GM21526 (cell line): ENCODE data around the gene ITIH1.
"Not testable (repeated sequence)": the region's sequence is repeated elsewhere in the genome, so short reads cannot be mapped to it uniquely, and the experiment has no call there.

ENCODE experiments used
- ATAC-seq: cut with Tn5 transposase; IDR thresholded peaks from one replicate; pipeline ENCODE4 v1.9.1; 2021; ENCODE audit warnings: moderate library complexity; ENCODE audit not compliant: unreplicated experiment, low FRiP score

Gene ITIH1, protein sequence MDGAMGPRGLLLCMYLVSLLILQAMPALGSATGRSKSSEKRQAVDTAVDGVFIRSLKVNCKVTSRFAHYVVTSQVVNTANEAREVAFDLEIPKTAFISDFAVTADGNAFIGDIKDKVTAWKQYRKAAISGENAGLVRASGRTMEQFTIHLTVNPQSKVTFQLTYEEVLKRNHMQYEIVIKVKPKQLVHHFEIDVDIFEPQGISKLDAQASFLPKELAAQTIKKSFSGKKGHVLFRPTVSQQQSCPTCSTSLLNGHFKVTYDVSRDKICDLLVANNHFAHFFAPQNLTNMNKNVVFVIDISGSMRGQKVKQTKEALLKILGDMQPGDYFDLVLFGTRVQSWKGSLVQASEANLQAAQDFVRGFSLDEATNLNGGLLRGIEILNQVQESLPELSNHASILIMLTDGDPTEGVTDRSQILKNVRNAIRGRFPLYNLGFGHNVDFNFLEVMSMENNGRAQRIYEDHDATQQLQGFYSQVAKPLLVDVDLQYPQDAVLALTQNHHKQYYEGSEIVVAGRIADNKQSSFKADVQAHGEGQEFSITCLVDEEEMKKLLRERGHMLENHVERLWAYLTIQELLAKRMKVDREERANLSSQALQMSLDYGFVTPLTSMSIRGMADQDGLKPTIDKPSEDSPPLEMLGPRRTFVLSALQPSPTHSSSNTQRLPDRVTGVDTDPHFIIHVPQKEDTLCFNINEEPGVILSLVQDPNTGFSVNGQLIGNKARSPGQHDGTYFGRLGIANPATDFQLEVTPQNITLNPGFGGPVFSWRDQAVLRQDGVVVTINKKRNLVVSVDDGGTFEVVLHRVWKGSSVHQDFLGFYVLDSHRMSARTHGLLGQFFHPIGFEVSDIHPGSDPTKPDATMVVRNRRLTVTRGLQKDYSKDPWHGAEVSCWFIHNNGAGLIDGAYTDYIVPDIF

DNA sequence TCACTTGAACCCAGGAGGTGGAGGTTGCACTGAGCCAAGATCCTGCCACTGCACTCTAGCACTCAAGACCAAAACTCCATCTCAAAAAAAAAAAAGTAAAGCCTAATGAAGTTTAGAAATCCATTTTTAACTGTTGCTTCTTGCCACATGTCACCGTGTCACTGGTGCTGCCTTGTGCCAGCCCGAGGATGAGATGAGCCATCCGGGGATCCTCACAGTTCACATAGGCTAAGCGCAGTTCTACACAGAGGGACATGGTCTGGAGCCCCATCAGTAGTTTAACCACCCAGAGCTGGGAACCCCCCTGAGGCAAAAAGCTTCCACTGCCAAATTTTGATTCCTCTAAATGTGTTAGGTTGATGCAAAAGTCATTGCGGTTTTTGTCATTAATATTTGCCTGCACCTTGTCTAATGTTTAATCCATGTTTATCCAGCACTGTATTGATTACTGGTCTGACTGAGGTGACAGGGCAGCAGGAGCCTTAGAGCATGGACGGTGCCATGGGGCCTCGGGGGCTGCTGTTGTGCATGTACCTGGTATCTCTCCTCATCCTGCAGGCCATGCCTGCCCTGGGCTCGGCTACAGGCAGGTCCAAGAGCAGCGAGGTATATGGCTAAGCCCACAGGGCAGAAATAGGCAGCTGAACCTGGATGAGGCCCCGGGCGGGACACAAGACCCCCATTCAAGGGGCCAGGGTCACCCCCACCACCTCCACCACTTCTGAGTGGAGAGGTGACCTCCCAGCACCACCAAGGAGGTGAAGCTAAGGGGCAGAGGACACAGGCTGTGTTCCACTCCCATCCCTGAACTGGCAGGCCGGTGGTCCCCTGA is at the start of gene ITIH1:
ITIH1 (plus strand) TSS at position 473 of the 832 bp plus-strand sequence; CDS start at position 490, 17 bp downstream.
- ATAC-seq = no peak

- not testable (repeated sequence) for ATAC-seq
These were observed 48.6 kb upstream of the ITIH1 start for GRCh38 chr3:52728753-52729152.

DNA sequence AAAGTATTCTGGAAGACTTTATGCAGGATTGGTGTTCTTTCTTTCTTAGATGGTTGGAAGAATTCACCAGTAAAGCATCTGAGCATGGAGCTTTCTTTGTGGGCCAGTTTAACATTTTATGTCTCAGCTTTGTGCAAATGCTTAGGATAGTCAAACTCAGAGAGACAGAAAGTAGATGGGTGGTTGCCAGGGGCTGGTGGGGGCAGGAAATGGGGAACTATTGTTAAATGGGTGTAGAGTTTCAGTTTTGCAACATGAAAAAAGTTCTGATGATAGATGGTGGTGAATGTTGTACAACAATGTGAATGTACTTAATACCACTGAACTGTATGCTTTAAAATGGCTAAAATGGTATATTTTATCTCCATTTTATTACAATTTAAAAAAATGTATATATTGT is 46.7 kb upstream of the ITIH1 start:
- ATAC-seq = no peak

DNA sequence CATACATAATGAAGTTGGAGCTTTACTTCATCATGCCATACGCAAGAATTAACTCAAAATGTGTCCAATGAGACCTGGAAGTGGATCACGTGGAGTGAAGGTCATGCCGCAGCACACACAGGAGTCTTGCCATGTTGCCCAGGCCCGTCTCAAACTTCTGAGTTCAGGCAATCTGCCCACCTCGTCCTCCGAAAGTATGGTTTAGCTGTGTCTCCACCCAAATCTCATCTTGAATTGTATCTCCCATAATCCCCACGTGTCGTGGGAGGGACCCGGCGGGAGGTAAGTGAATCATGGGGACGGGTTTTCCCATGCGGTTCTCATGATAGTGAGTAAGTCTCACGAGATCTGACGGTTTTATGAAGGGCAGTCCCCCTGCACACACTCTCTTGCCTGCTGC is 45.8 kb upstream of the ITIH1 start:
- no peak for ATAC-seq

- no peak for ATAC-seq
These were observed 44.0 kb upstream of the ITIH1 start for GRCh38 chr3:52733256-52733891.

GRCh38 chr3:52739730-52740129 is 37.7 kb upstream of the ITIH1 start:
- no peak for ATAC-seq

DNA sequence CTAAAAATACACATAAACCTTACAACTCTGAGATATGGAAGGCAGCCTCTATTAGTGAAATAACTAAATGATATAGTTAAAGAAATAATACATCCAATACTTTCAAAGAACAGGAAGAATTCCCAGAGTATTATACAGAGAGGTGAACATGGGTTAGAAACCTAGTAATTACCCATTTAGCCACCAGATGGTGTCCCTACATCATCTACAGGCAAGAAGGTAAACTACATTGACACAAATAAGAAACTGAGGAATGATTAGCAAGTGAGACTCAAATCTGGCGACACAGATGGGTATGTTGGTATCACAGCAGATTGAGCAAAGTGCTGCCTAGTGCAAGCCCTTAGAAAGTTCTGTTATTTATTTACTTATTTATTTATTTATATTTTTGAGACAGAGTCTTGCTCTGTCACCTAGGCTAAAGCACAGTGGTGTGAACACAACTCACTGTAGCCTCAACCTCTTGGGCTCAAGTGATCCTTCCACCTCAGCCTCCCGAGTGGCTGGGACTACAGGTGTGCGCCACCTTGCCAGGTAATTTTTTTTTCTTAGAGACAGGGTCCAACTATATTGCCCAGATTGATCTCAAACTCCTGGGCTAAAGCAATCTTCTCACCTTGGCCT is 34.9 kb upstream of the ITIH1 start:
- ATAC-seq = no peak

GRCh38 chr3:52743152-52743551 is 34.2 kb upstream of the ITIH1 start:
- no peak for ATAC-seq

DNA sequence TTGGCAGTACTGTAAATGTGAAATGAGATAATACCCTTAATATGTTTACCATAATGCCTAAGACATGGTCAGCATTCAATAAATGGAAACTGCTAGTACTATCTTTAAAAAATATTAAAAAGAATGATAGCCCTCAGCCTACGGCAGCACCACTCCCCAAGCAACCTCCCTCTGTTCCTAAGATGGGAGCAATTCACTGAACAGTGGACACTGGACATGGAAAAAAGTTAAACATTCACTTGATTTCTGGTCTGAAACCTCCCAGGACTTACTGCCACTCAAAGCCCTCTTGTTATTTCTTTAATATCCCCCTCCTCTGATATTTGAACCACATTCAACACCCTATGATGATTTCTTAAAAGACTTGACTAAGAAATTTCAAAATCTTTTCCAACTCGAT is 33.7 kb upstream of the ITIH1 start:
- no peak for ATAC-seq

DNA sequence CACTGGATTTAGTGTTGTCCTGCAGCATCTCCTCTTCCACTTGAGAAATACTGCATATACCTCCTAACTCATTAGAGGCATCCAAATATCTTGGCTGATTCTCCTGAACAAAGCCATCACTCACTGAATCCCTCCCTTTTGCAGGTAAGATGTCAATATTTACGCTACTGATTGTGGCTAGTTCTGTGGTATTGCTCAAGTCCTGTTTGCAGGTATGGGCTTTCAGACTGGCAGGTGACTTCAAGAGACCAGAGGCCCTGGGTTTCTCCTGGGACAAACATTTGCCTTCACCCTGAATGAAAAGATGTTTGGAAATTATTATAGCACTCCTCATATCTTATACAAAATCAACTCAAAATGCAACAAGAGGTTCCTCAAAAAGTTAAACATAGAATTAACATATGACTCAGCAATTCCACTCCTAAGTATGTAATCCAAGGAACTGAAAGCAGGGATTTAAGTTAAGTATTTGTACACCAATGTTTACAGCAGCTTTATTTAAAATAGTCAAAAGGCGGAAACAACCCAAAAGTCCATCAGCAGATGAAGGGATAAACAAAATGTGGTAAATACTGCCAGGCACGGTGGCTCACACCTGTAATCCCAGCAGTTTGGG is 25.2 kb upstream of the ITIH1 start:
- no peak for ATAC-seq

GRCh38 chr3:52754373-52754772 is 23.0 kb upstream of the ITIH1 start:
- ATAC-seq = no peak

DNA sequence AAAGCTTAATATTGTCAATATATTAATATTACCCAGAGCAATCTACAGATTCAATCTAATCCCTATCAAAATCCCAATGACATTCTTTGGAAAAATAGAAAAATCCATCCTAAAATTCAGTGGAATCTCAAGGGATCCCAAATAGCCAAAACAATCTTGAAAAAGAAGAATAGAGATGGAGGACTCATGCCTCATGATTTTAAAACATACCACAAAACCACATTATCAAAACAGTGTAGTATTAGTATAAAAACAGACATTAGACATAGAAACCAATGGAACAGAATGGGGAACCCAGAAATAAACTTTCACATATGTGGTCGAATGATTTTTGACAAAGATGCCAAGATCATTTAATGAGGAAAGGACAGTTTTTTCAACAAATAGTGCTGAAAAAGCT is 21.3 kb upstream of the ITIH1 start:
- no peak for ATAC-seq

DNA sequence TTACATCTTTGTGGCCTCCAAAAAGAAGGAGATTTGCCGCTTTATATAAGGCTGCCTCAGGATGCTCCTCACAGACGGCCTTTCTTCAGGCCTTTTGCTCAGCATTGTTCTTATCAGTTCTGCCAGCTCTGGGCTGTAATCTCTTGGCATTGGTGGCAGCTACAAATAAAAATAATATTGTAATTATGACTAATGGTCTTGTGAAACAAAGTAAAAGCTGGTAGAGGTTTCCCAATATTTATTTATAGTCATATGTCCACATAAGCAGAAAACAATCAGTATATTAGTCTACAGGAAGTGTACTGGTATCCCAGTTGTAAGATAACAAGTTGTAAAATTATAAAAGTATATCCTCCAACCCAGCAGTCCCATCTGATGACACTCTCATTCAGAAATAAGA is 13.9 kb upstream of the ITIH1 start:
- ATAC-seq = no peak

DNA sequence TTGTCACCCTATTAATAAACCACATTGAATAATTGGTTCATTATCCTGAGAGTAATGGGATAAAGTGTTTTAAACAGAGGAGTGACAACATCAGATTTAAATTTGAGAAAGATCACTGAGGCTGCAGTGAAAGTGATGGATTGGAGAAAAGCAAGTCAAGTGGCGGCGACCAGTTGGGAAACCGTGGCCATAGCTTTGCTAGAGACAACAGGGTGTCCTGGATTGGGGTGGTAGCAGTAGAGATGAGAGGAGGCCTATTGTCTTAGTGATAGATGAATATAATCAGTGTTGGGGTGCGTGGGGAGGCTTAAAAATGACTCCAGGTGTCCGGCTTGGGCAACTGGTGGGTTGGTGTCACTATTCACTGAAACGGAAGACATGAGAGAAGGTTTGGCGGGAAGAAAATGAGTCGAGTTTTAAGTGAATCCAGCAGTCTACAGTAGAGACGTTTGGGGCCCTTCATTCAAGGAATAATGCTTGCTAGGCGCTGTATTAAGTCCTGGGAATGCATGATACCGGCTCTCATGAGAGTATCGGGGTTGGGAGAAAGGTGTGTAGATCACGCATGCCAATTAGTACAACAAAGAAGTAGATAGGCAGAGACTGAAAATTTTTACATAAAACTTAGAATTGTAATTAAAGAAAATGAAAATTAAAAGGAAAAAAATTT is 7.5 kb upstream of the ITIH1 start:
- ATAC-seq = no peak

GRCh38 chr3:52770496-52771333 is 6.7 kb upstream of the ITIH1 start, which contains the start of gene NEK4:
Gene NEK4, minus strand, starts transcription at chr3:52770940. Its CDS starts 194 bp downstream, at chr3:52770746.
- ATAC-seq = peak; percentile 86

DNA sequence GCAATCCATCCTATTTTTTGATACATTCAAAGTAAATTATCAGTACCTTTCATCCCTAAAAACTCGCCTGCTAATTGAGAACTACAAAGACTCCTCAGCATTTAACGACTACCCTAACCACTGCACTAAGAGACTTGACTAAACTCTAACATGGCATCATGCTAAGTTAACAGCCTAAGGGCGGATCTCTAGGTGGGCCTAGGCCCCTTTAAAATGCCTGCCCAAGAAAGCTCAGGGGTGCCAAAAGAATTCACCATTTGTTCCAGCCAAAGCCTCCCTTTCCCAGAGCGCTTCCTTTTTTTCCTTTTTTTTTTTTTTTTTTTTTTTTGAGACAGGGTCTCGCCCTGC is 6.1 kb upstream of the ITIH1 start:
- no peak for ATAC-seq

DNA sequence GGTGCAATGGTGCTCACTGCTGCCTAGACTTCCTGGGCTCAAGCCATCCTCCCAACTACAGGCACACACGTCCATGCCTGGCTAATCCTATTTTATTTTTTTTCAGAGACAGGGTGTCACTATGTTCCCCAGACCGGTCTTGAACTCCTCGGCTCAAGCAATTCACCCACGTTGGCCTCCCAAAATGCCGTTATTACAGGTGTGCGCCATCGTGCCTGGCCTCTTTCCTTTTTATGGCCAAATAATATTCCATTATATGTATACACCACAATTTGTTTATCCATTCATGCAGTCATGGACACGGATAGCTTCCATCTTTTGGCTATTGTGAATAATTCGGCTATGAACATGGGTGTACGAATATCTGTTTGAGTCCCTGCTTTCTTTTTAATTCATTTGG is 5.7 kb upstream of the ITIH1 start:
- no peak for ATAC-seq
